NCI-H146 (cell line): ENCODE results near the gene KCTD5.

ENCODE experiments used
- DNase-seq: peaks from one replicate; lab custom pipeline; 2025; lab: John Stamatoyannopoulos, UW

Gene KCTD5

DNA sequence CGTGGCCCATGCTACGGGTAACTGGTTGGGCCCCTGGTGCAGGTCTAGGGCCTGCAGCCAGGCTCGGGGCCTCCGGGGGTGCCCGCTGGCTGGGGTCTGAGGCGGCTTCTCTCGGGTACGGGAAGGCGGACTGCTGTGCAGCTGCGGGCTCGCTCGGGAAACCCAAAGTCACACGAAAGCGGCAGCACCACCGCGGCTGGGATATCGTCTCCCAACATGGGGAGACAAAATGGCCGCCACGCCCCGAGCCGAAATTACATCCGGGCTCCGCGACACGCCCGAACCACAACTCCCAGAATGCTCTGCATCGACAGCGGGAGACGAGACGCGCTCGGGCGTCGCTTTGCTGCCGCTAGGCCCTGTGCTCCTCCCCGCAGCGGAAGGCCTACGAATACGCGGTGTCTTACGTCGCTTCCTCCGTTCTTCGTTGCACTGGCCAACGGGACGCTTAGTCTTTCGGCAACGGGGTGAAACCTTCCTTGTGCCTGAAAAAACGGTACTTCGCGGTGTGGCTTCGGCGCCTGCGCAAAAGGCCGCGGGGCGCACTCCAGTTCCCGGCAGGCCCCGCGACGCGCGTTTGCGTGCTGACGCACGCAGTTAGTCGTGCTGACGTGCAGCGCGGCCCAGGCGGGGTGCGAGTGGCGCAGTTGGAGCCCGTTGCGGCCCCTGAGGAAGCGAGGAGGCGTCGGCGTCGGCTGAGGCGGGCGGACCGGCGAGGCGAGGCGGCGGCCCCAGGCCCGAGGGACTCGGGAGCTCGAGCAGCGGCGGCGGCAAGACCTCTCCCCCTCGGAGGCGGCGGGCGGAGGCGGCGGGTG, 69.9 kb downstream of the KCTD5 start, which contains the start of gene SRRM2:
Gene SRRM2, plus strand, starts transcription at position 604 of the 815 bp plus-strand sequence. CDS start 3,727 bp downstream, outside the sequence.
- peak; percentile 97 for DNase-seq

DNA sequence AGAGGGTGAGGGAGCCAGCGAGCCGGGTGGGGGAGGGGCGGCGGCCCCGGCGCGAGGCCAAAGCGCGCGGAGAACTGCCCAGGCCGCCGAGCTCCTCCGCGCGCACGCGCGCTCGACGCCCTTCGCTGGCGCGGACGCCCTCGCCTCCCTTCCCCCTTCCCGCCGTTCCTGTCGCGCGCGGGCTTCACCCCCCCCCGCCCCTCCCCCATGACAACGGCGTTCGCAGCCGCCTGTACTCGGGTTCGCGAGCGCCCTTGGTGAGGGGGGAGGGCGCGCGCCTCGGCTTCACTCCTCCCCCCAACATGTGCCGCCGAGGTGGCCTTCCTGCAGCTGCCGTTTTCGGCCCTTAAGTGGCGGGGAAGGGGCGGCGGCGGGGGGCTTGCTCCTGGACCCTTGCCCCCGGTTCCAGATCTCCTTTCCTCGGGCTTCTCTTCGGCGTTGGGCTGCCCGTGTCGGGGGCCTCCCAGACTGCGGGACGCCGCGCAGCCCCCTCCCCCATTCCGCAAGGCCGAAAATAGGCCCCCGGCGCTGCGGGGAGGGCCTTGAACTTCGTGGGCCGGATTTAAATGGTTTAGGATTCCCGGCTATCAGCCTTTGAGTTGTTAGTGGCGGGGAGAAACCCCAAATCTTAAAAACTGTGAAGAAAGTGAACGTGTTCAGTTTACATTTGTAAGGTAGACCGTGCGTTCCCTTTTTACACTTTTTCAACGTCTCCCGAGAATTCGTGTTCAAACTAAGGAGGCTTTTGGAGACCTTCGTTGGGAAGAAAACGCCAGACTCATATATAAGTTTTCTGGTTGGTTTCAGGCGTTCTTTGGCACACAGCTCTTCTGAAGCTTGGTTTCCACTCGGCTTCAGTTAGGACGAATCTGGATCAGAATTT, 70.8 kb downstream of the KCTD5 start:
- peak; percentile 87 for DNase-seq

DNA sequence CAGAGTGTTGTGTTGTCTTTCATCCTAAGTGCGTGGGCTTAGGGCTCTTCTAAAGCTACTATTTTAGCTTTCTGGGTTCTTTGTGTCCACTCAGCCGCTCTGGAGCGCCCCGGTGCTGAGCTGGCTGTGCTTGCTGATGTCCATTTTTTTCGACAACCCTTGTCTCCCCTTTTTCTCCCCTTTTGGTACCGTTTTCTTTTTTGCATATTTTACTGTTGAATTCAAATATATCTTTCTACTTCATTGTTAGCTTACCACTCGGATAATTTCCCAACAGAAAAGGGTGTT, 71.4 kb downstream of the KCTD5 start:
- no peak for DNase-seq

DNA sequence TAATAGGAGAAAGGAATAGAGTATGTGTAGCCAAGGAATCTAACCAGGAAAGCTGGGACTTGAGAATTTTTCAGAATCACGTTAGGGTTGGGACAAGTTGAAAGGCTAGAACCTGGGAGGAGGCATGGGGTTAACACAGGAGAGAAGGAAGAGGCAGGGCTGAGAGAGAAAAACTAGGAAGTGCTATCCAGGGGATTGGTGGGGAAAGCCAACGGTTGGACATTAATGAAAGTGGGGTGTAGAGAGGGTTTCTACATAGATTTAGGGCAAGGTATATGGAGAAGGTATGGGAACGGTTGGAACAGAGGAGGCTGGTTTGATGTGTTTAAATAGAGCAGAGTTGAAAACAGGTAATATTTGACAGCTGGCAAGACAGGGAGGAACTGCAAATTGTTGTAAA, 72.8 kb downstream of the KCTD5 start:
- no peak for DNase-seq

DNA sequence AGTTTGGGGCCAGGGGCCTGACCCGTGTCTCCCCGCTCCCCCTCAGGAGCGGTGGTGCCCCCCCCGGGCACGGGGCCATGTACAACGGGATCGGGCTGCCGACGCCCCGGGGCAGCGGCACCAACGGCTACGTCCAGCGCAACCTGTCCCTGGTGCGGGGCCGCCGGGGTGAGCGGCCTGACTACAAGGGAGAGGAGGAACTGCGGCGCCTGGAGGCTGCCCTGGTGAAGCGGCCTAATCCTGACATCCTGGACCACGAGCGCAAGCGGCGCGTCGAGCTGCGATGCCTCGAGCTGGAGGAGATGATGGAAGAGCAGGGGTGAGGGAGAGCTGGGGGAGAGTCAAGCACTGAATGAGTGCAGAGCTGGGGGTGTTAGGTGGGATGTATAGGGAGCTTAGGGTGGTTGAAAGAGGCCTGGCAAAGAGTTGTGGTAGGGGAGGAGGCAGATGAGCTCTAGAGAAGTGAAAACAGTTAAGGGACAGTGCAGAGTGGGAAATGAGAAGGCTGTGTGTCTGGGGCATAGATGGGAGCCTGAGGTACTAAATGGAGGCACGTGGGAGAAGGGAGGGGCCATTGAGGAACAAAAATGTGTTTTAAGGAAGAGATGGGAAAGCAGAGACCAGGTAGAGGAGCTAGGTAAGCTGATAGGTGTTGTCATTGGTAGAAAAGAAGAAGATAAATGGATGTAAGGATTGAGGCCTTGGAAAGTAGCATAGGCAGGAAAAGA, 74.1 kb downstream of the KCTD5 start:
- no peak for DNase-seq

DNA sequence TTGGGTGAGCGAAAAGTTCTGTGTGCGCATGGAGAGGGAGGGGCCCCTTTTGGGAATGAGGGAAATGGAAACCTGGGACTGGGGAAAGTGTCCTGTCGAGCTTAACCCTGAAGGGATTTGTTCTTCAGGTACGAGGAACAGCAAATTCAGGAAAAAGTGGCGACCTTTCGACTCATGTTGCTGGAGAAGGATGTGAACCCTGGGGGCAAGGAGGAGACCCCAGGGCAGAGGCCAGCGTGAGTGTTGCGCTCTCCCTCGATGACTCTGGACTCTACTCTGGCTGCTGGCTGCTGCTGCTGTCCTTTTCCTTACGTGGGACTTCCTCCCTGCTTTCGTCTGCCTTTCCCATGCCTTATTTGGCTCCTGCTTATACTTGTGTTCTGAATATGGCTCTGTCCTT, 75.0 kb downstream of the KCTD5 start:
- no peak for DNase-seq
